T-helper 2 cell treated with Interferon-gamma antibody and Interleukin-4, amounts not matched to agents 100 ng/mL and 5 ng/mL, for 36 hours (primary cell): ENCODE results near the gene PERCC1. TPM values are rescaled to one million over a fixed set of nuclear protein-coding genes. Genes with fewer than 3 reads are reported as not detected.
"Not testable (repeated sequence)": the region's sequence is repeated elsewhere in the genome, so short reads cannot be mapped to it uniquely, and the experiment has no call there.

ENCODE experiments used
- intact Hi-C: fragments of 100-400 bp; cut with micrococcal nuclease; formaldehyde crosslinking; loops from one replicate; pipeline ENCODE4 v1.15.1; 2023
- total RNA-seq: library from RNA; stranded (reverse); gene quantifications from 2 replicates; pipeline ENCODE4 v1.2.3, GENCODE V29; 2022

Gene PERCC1
- total RNA-seq, 1 donor from 2014 or later: not detected

GRCh38 chr16:1433756-1434155 lies 2.9 kb downstream of the PERCC1 start:
- intact Hi-C loops: no loop called here

GRCh38 chr16:1434644-1435592 lies 4.0 kb downstream of the PERCC1 start:
- intact Hi-C loops: no loop called here

DNA sequence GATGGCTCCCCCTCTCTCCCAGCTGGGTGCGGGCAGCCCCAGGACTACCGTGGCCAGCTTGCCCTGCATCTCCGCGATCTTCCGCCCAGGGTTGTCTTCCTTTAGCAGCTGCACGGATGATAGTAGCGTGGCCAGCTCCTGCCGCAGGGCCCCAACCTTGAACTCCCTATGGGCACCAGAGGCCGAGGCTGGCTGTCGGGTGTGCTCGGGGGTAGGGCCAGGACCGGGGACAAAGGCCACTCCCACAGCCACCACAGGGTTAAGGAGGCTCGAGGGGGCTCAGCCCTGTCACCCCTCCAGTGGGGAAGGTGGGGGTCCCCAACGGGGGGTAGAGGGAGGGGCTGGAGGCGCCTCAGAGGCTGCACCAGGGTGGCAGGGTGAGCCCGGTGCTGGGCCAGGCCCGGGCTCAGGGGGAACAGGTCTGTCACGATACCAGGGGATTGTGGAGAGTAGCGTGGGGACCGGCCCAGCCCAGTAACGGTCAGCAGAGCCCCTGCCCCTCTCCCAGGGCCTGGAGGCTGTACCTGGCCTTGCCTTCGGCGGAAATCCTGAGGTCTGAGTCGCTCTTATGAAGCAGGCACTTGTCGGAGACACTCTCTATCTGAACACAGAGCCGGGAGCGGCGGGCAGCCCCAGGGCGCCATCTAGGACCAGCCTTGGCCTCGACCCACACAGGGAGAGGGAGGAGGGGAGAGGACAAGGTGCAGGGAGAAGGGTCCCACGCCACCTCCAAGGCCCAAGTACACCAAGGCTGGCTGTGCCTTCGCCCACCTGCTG lies 5.2 kb downstream of the PERCC1 start:
- intact Hi-C loops: no loop called here

GRCh38 chr16:1436731-1437355 lies 6.0 kb downstream of the PERCC1 start:
- intact Hi-C loops: no loop called here

DNA sequence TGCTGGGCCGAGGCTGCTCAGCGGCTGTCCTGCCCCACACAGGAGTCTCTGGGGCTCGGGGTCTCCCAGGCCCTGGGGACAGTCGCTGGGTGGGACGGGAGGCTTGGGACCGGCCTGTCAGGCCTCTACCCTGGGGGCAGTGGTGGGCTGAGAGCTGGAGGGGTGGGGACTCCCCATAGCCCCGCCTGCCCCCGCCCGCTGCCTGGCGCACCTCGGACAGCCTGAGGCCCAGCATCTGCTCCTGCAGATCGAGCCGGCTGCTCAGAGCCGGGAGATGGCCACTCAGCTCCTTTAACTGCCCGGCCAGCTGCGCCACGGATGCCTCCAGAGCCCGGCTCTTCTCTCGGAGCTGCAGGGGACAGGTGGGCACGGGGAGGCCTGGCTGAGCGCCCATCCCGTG lies 6.7 kb downstream of the PERCC1 start:
- intact Hi-C loops: no loop called here

DNA sequence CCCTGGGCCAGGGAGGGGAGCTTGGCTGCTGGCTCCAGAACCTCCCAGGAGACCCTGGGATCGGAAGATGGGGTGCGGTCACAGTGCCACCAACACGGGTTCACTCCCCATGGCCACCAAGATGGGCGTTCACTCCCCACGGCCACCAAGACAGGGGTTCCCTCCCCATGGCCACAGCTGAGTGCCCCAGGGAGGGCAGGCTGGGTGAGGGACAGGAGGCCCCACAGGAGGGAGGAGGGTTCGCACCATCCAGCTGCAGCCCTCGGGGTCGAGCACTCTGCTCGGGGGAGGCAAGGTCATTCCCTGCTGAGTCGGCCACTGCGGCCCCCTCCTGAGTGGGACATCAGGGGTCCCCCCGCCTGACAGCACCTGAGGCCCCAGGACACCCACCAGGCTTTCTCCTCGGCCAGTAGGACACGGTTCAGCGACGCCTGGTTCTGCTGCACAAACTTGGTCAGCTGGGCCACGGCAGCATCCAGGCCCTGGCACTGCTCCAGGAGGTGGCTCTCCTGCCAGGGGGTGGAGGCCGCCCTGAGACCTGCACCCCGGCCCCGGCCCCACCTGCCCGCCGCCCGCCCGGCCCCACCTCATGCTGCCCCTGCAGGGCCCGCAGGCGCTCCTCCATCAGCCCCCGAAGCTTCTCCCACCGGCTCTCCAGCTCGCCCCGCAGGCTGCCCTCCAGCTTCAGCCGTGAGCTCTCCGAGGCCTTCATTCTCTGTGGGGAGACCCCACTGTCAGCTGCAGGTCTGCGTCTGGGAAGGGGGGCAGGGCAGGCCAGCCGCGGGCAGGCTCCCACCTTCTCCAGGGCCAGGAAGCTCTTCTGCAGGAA lies 7.6 kb downstream of the PERCC1 start:
- intact Hi-C loops: no loop called here

GRCh38 chr16:1439058-1439698 lies 8.3 kb downstream of the PERCC1 start:
- intact Hi-C loops: no loop called here

- intact Hi-C loops: not testable (repeated sequence)
These were observed 8.8 kb downstream of the PERCC1 start for GRCh38 chr16:1439699-1440074.

GRCh38 chr16:1441391-1441829 lies 10.5 kb downstream of the PERCC1 start:
- intact Hi-C loops: no loop called here

- intact Hi-C loops: no loop called here
These were observed 11.8 kb downstream of the PERCC1 start for GRCh38 chr16:1442697-1443096.

GRCh38 chr16:1443403-1443973 lies 12.6 kb downstream of the PERCC1 start:
- intact Hi-C loops: no loop called here

DNA sequence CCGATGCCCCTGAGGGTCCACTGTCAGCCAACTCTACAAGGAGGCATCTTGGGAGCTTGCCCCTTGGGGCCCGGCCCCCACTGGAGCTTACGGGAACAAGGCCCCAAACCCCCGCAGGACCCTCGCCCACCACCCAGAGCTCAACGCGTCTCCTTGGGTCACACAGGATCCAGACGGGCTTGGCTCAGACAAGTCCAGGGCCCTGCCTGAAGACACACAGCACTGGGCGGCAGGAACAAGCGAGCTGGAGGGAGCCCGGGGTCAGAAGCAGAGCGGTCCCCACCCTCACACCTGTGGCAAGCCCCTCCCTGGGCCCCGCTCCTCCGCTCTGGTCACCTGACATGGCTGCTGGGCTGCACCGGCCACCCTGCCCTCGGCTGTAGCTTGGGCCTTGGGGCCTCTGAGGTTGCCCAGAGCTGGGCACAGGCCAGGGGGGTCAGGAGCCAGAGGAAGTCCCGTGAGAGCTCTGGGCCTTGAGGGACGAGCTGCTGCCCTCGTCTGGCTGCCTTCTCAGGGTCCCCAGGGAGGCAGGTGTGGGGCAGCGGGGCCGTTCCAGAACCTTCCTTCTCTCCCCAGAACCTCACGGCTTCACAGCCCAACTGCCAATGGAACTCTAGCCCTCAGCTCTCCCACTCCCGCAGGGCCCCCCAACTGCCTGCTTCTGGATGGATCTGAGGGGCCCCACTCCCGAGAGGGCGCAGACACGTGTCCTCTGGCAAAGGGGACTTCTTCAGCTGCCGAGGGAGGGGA lies 13.3 kb downstream of the PERCC1 start, which contains the start of gene CCDC154:
Gene CCDC154 (minus strand): TSS at position 577 of the 750 bp plus-strand sequence. CDS start 234 bp downstream, at position 343.
- intact Hi-C loops: no loop called here

GRCh38 chr16:1444730-1445517 lies 14.0 kb downstream of the PERCC1 start:
- intact Hi-C loops: no loop called here

DNA sequence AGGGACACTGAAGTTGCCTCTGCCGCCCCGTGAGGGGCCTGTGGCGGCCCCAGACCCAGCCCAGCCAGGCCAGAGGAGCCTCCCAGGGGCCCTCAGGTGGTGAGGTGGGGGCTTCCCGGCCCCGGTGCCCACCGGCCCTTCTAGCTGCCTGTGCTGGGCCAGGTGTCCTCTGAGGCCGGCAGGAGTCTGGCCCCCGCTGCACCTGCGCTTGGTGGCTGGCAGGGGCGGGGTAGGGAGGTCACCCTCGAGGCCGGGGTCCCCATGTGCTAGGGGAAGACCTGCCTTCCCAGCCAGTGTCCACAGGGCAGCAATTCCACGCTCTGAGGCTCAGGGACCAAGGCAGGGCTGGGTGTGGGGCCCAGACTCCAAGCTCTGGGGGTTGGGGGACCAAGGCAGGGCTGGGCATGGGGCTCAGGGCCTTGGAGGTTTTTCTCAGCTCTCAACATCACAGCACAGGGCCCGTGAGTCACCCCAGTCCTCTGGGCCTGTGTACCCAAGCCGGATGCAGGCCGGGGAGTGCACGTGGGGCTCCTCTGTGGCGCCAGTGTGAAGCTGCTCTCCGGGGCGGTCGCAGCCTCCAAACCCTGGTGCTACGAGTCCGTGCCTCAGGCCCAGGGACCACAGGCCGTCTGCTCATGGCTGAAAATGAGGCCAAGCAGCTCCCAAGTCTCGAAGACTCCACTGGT lies 14.8 kb downstream of the PERCC1 start:
- intact Hi-C loops: no loop called here

- intact Hi-C loops: no loop called here
These were observed 15.6 kb downstream of the PERCC1 start for GRCh38 chr16:1446296-1447080.

- intact Hi-C loops: no loop called here
These were observed 17.1 kb downstream of the PERCC1 start for GRCh38 chr16:1447965-1448364.

DNA sequence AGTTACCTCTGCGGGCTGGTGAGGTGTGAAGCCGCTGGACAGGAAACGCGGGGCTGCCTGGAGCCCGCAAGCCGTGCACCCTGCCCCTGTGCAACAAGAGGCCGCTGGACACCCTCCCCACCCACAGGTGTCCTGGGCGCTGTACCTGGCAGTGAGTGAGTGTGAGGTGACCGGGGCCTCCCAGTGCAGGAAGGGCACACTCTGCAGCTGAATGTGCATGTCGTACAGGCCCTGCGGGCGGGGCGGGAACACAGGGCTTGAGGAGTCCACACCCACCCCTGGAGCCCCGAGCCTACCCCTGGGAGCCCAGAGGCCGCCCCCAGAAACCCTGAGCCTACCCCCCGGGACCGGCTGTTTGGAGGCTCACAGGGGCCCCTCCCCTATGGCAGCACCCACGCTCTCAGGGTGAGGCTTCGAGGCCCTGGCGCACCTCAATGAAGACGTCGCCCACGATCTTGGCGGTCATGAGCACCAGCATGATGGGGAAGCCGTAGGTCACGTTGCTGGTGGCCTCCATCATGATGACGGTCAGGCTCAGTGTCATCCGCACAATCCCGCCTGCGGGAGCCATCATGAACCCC lies 17.7 kb downstream of the PERCC1 start:
- intact Hi-C loops: no loop called here
